ENCODE results near the gene XPO5.

DNA sequence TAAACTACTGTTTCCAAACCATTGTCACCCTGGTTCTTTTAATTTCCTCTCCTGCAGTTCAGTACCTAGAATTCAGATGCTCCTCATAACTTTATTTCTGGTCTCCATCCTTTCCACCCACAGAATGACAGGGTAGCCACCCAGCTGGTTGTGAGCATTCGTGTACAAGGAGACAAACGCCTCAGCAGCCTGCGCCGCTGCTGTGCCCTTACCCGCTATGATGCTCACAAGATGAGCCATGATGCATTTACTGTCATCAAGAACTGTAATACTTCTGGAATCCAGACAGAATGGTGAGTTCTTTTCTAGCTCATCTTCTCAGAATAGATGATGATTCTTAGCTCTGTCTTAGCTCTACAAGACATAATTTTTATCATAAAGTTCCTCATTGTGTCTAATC lies 34.6 kb upstream of the XPO5 start:
- TF ChIP-seq, protein P1, sequence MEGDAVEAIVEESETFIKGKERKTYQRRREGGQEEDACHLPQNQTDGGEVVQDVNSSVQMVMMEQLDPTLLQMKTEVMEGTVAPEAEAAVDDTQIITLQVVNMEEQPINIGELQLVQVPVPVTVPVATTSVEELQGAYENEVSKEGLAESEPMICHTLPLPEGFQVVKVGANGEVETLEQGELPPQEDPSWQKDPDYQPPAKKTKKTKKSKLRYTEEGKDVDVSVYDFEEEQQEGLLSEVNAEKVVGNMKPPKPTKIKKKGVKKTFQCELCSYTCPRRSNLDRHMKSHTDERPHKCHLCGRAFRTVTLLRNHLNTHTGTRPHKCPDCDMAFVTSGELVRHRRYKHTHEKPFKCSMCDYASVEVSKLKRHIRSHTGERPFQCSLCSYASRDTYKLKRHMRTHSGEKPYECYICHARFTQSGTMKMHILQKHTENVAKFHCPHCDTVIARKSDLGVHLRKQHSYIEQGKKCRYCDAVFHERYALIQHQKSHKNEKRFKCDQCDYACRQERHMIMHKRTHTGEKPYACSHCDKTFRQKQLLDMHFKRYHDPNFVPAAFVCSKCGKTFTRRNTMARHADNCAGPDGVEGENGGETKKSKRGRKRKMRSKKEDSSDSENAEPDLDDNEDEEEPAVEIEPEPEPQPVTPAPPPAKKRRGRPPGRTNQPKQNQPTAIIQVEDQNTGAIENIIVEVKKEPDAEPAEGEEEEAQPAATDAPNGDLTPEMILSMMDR (IDR thresholded peaks at IDR 0.05; ENCODE audit: low read depth, low read length, poor library complexity, severe bottlenecking): no peak
- TF ChIP-seq EZH2phosphoT487 (IDR thresholded peaks at IDR 0.05; ENCODE audit: borderline replicate concordance, low read length): no peak
